Neuronal stem cell (in vitro differentiated cells): ENCODE data around the gene TMEM204.

Source experiments
- DNase-seq: peaks from one replicate; pipeline ENCODE4 v3.0.0-alpha.2; 2013; ENCODE audit warnings: low spot score
- H2AFZ ChIP-seq: one replicate; pipeline ENCODE4 v1.6.1; 2013; ENCODE audit warnings: mild to moderate bottlenecking, low read length, inconsistent platforms
- H2AK5ac ChIP-seq: 2 replicates; pipeline ENCODE4 v1.6.1; 2013; ENCODE audit warnings: low read depth, mild to moderate bottlenecking, inconsistent platforms, low read length, moderate library complexity, mixed read lengths
- H2BK120ac ChIP-seq: 2 replicates; pipeline ENCODE4 v1.6.1; 2013; ENCODE audit warnings: low read depth, mild to moderate bottlenecking, inconsistent platforms, low read length, moderate library complexity, mixed read lengths
- H2BK12ac ChIP-seq: one replicate; pipeline ENCODE4 v1.6.1; 2013; ENCODE audit warnings: low read length, inconsistent platforms
- H2BK15ac ChIP-seq: 2 replicates; pipeline ENCODE4 v1.6.1; 2013; ENCODE audit warnings: mild to moderate bottlenecking, low read length, inconsistent platforms, mixed read lengths
- H2BK5ac ChIP-seq: one replicate; pipeline ENCODE4 v1.6.1; 2013; ENCODE audit warnings: inconsistent platforms, mild to moderate bottlenecking, low read length, moderate library complexity
- H3K14ac ChIP-seq: one replicate; pipeline ENCODE4 v1.6.1; 2013; ENCODE audit warnings: low read length, inconsistent platforms
- H3K18ac ChIP-seq: 2 replicates; pipeline ENCODE4 v1.6.1; 2013; ENCODE audit warnings: low read length, inconsistent platforms
- H3K23ac ChIP-seq: 2 replicates; pipeline ENCODE4 v1.6.1; 2013; ENCODE audit warnings: low read depth, mild to moderate bottlenecking, mixed read lengths, low read length, inconsistent platforms; ENCODE audit not compliant: poor library complexity
- H3K27ac ChIP-seq: replicated peaks from 3 replicates; pipeline ENCODE4 v1.5.1; 2013; ENCODE audit warnings: low read length, inconsistent platforms
- H3K27me3 ChIP-seq, 3 experiments: 2 replicates each; pipeline ENCODE4 v1.6.1; 2013; ENCODE audit warnings: low read length in 3 of 3, mild to moderate bottlenecking in 2 of 3, inconsistent platforms in 1 of 3, low read depth in 1 of 3, mixed read lengths in 1 of 3, moderate library complexity in 1 of 3; ENCODE audit not compliant: control insufficient read depth in 3 of 3, insufficient read depth in 3 of 3
- H3K36me3 ChIP-seq, 2 donors: replicated peaks in 1 of 2; 2 replicates each; pipeline ENCODE4 v1.6.1; 2013; ENCODE audit warnings: low read length in 2 of 2; ENCODE audit not compliant: control insufficient read depth in 2 of 2, insufficient read depth in 2 of 2
- H3K4ac ChIP-seq: 2 replicates; pipeline ENCODE4 v1.6.1; 2013; ENCODE audit warnings: inconsistent platforms, mild to moderate bottlenecking, low read length, moderate library complexity
- H3K4me1 ChIP-seq, 2 donors: 1 replicate in 1 of 2; 2 replicates in 1 of 2; pipeline ENCODE4 v1.6.1; 2013; ENCODE audit warnings: low read length in 2 of 2, low read depth in 1 of 2; ENCODE audit not compliant: control insufficient read depth in 2 of 2, insufficient read depth in 1 of 2
- H3K4me2 ChIP-seq: one replicate; pipeline ENCODE4 v1.6.1; 2013; ENCODE audit warnings: mild to moderate bottlenecking, low read length, inconsistent platforms; ENCODE audit not compliant: insufficient read depth, poor library complexity, severe bottlenecking
- H3K4me3 ChIP-seq, 2 donors: 2 replicates each; pipeline ENCODE4 v1.5.1; 2013; ENCODE audit warnings: low read length in 2 of 2, mild to moderate bottlenecking in 2 of 2, inconsistent platforms in 1 of 2, moderate library complexity in 1 of 2
- H3K79me1 ChIP-seq: one replicate; pipeline ENCODE4 v1.6.1; 2013; ENCODE audit warnings: low read depth, mild to moderate bottlenecking, inconsistent platforms, low read length, moderate library complexity
- H3K9ac ChIP-seq: one replicate; pipeline ENCODE4 v1.6.1; 2013; ENCODE audit warnings: mild to moderate bottlenecking, low read depth, low read length, inconsistent platforms; ENCODE audit not compliant: poor library complexity
- H3K9me3 ChIP-seq, 2 donors: replicated peaks in 1 of 2; 2 replicates each; pipeline versions ENCODE3 to v1.6.1; 2013; ENCODE audit warnings: low read length in 2 of 2, mild to moderate bottlenecking in 2 of 2, inconsistent platforms in 1 of 2, low read depth in 1 of 2, mixed read lengths in 1 of 2, moderate library complexity in 1 of 2; ENCODE audit not compliant: control insufficient read depth in 2 of 2, insufficient read depth in 1 of 2
- H4K8ac ChIP-seq: one replicate; pipeline ENCODE4 v1.6.1; 2013; ENCODE audit warnings: low read depth, mild to moderate bottlenecking, inconsistent platforms, low read length, moderate library complexity
- H4K91ac ChIP-seq: one replicate; pipeline ENCODE4 v1.6.1; 2013; ENCODE audit warnings: low read length, low read depth, mild to moderate bottlenecking, inconsistent platforms; ENCODE audit not compliant: poor library complexity
- WGBS, 2 donors: extraction: QIAGEN DNeasy Blood & Tissue Kit; methylation state at CpG; one replicate each; pipeline ENCODE4 v1.1.7; 2013; ENCODE audit warnings: missing lambda C conversion rate in 2 of 2, mixed read lengths in 1 of 2; ENCODE audit not compliant: insufficient read length in 2 of 2, insufficient replicate concordance in 1 of 2; ENCODE audit errors: extremely low coverage in 2 of 2; 5-methylcytosine and 5-hydroxymethylcytosine counted together

The TMEM204 gene

GRCh38 chr16:1510272-1510671 is 23.2 kb upstream of the TMEM204 start:
- no peak overlapping the region for H3K14ac ChIP-seq
- H2BK5ac ChIP-seq = no peak overlapping the region
- no peak overlapping the region for H3K18ac ChIP-seq
- no peak overlapping the region for H3K23ac ChIP-seq
- H3K4me3 ChIP-seq = no peak overlapping the region
- H3K27me3 ChIP-seq = no peaks in the 10 kb centered on the region
- H2AK5ac ChIP-seq = no peak overlapping the region
- no peak overlapping the region for H2BK12ac ChIP-seq
- no peak overlapping the region for H2AFZ ChIP-seq
- no peak overlapping the region for H3K4ac ChIP-seq
- H3K9ac ChIP-seq = no peak overlapping the region
- H4K91ac ChIP-seq = no peak overlapping the region
- H3K9me3 ChIP-seq = peaks cover 4 to 7% of the 10 kb centered on the region in 2 donors
- DNase-seq = no peak
- WGBS, 2 donors = no CpG with 5 or more reads among the region's 10 CpGs
- H2BK120ac ChIP-seq = no peak overlapping the region
- no peak overlapping the region for H2BK15ac ChIP-seq
- no peaks in the 10 kb centered on the region for H3K4me1 ChIP-seq
- H4K8ac ChIP-seq = peak overlapping the region; percentile 17
- peaks cover 27 to 81% of the 10 kb centered on the region in 2 donors for H3K36me3 ChIP-seq
- H3K79me1 ChIP-seq = peaks cover 10% of the 10 kb centered on the region
- H3K4me2 ChIP-seq = no peak overlapping the region
- H3K27ac ChIP-seq = no peak overlapping the region

GRCh38 chr16:1510941-1511351 is 22.5 kb upstream of the TMEM204 start:
- Histone ChIP-seq H3K27ac (no peak overlapping the region), H3K27me3 (no peaks in the 10 kb centered on the region), H3K79me1 (peaks cover 10% of the 10 kb centered on the region), H2BK5ac (no peak overlapping the region), H3K4ac (no peak overlapping the region), H2BK15ac (no peak overlapping the region), H3K4me1 (no peaks in the 10 kb centered on the region), H2BK120ac (no peak overlapping the region), H3K9ac (peak overlapping the region; percentile 60), H3K36me3 (peaks cover 27 to 77% of the 10 kb centered on the region in 2 donors), H3K9me3 (peaks cover 6 to 7% of the 10 kb centered on the region in 2 donors), H4K8ac (no peak overlapping the region), H3K4me3 (no peak overlapping the region), H3K18ac (no peak overlapping the region), H4K91ac (no peak overlapping the region), H2AK5ac (no peak overlapping the region), H2BK12ac (peak overlapping the region; percentile 73), H3K23ac (peak overlapping the region; percentile 73), H3K4me2 (no peak overlapping the region), H3K14ac (no peak overlapping the region), H2AFZ (no peak overlapping the region)
- WGBS, 2 donors = no CpG with 5 or more reads among the region's 26 CpGs
- no peak for DNase-seq

DNA sequence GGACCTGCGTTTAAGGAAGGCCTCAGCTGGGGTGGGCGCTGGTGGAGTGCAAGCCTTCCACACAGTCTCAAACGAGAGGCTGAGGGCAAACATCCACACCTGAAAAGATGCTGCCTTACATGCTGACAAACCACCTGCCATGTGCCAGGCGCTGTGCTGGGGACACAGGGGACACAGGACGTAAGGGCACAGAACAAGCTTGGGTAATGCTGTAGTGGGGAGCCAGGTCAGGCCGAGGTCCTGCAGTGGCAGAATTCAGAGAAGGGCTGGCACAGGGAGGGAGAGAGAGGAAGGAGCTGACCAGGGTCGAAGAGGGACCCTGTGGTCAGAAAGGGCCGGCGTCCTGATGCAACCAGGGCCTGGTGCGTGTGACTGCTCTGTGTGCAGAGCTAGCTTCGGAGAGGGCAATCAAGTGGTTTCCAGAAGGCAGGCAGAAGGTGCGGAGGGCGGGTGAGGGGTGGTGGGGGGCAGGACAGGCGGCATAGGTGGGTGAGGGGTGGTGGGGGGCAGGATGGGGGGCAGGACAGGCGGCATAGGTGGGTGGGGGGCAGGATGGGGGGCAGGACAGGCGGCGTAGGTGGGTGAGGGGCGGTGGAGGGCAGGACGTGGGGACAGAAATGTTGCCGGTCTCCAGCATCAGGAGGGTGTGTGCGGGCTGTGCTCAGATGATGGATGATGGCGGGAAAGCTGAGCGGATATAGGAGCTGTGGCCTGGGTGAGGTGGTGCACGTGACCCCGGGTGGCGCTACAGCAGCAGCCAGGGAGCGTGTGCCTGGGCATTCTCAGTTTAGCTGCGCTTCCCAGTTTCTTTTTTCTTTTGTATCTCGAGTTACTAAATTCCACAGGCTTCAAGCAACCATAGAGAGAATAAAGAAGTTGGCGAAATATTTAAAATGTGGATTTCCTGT is 21.6 kb upstream of the TMEM204 start:
- H3K4me2 ChIP-seq = no peak overlapping the region
- H3K4ac ChIP-seq = no peak overlapping the region
- H3K23ac ChIP-seq = peak overlapping the region; percentile 73
- H3K14ac ChIP-seq = no peak overlapping the region
- H4K91ac ChIP-seq = no peak overlapping the region
- H2AK5ac ChIP-seq = no peak overlapping the region
- H4K8ac ChIP-seq = no peak overlapping the region
- no peak overlapping the region for H2BK120ac ChIP-seq
- no peak overlapping the region for H2BK12ac ChIP-seq
- no peak overlapping the region for H3K4me3 ChIP-seq
- no peak overlapping the region for H3K27ac ChIP-seq
- no CpG with 5 or more reads among the region's 30 CpGs for WGBS, 2 donors
- peaks cover 6 to 7% of the 10 kb centered on the region in 2 donors for H3K9me3 ChIP-seq
- H3K36me3 ChIP-seq = peaks cover 23 to 67% of the 10 kb centered on the region in 2 donors
- H3K27me3 ChIP-seq = no peaks in the 10 kb centered on the region
- H3K4me1 ChIP-seq = no peaks in the 10 kb centered on the region
- H3K79me1 ChIP-seq = peaks cover 10% of the 10 kb centered on the region
- H2BK15ac ChIP-seq = no peak overlapping the region
- H3K18ac ChIP-seq = no peak overlapping the region
- DNase-seq = no peak
- peak overlapping the region; percentile 50 for H3K9ac ChIP-seq
- no peak overlapping the region for H2BK5ac ChIP-seq
- H2AFZ ChIP-seq = no peak overlapping the region

DNA sequence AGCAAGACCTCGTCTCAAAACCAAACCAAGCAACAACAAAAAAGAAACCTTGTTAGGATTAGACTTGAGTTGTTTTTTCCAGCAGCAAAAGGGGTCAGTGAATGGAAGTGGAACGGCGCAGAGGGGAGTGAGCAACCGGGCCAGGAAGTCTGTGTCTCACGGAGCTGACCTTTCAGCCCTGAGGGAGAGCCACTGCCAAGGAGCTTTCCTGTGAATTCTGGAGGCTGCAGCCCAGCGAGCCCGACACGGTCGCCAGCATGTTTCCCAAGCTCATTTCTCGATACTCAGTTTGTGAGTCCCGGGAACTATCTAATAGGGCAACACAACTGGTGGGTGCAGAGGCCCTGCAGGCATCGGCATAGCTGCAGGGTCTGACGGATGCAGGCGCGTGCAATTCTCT is 20.7 kb upstream of the TMEM204 start:
- Histone ChIP-seq H2BK5ac (no peak overlapping the region), H3K27me3 (no peaks in the 10 kb centered on the region), H3K4me2 (no peak overlapping the region), H4K91ac (no peak overlapping the region), H3K4me3 (no peak overlapping the region), H4K8ac (no peak overlapping the region), H3K23ac (no peak overlapping the region), H2BK12ac (no peak overlapping the region), H3K18ac (no peak overlapping the region), H3K9me3 (peaks cover 6 to 7% of the 10 kb centered on the region in 2 donors), H3K9ac (no peak overlapping the region), H3K79me1 (peaks cover 5% of the 10 kb centered on the region), H2BK15ac (no peak overlapping the region), H3K27ac (no peak overlapping the region), H3K36me3 (peaks cover 17 to 61% of the 10 kb centered on the region in 2 donors), H3K14ac (no peak overlapping the region), H2AK5ac (no peak overlapping the region), H2BK120ac (no peak overlapping the region), H2AFZ (no peak overlapping the region), H3K4me1 (no peaks in the 10 kb centered on the region), H3K4ac (no peak overlapping the region)
- no peak for DNase-seq
- WGBS, 2 donors = no CpG with 5 or more reads among the region's 15 CpGs
